K562 (cell line): ENCODE data around the gene CHERP. TPM values are rescaled to one million over a fixed set of nuclear protein-coding genes. Genes with fewer than 3 reads are reported as not detected.

Source experiments
- COPS2 ChIP-seq: fragments of 450-650 bp; conservative IDR thresholded peaks from 2 replicates; pipeline ENCODE4 v1.6.1; 2016; ENCODE audit warnings: mild to moderate bottlenecking, moderate library complexity
- ELF1 ChIP-seq: fragments of 200-800 bp; sonication (Bioruptor generic); IDR thresholded peaks from 2 replicates; pipeline ENCODE4 v1.6.1; 2016; ENCODE audit warnings: missing genetic modification characterization, missing compliant biosample characterization
- ILK ChIP-seq: fragments of 450-650 bp; IDR thresholded peaks from 2 replicates; pipeline ENCODE4 v1.6.1; 2016; ENCODE audit warnings: missing genetic modification characterization, low read depth, mild to moderate bottlenecking, missing compliant biosample characterization, moderate library complexity, borderline replicate concordance
- MAFF ChIP-seq: IDR thresholded peaks from 2 replicates; pipeline ENCODE4 v1.6.1; 2012; ENCODE audit warnings: low read length, improper control_type of control experiment
- MYC ChIP-seq, 2 experiments: fragments of 250-450 bp in 1 of 2; sonication (Bioruptor Pico) in 1 of 2; IDR thresholded peaks; 2 replicates each; pipeline versions ENCODE4 v1.5.1 to v1.6.1; 2012 to 2021; ENCODE audit warnings: low read depth in 2 of 2, borderline replicate concordance in 1 of 2, improper control_type of control experiment in 1 of 2, low read length in 1 of 2, mild to moderate bottlenecking in 1 of 2, moderate library complexity in 1 of 2
- PHB ChIP-seq: fragments of 250-450 bp; sonication (Bioruptor Pico); IDR thresholded peaks from 2 replicates; pipeline ENCODE4 v1.5.0; 2021
- RNF2 ChIP-seq: sonication (generic); IDR thresholded peaks from 2 replicates; pipeline ENCODE4 v1.6.1; 2016
- SMAD3 ChIP-seq: fragments of 450-650 bp; formaldehyde crosslinking; conservative IDR thresholded peaks from 2 replicates; pipeline ENCODE4 v1.4.0; 2020; ENCODE audit warnings: mild to moderate bottlenecking
- TARDBP ChIP-seq: fragments of 450-650 bp; IDR thresholded peaks from 2 replicates; pipeline ENCODE4 v1.6.1; 2016
- TBP ChIP-seq: optimal IDR thresholded peaks from 2 replicates; pipeline ENCODE3; 2011; ENCODE audit warnings: low read depth, low read length, improper control_type of control experiment
- ZNF146 ChIP-seq: IDR thresholded peaks from one replicate; pipeline ENCODE4 v1.6.1; 2018; ENCODE audit warnings: missing compliant biosample characterization; ENCODE audit not compliant: unreplicated experiment
- ZNF384 ChIP-seq: IDR thresholded peaks from 2 replicates; pipeline ENCODE4 v1.6.1; 2012; ENCODE audit warnings: low read depth, low read length, improper control_type of control experiment
- ZNF507 ChIP-seq: conservative IDR thresholded peaks from 2 replicates; pipeline ENCODE4 v1.6.1; 2017; ENCODE audit warnings: missing genetic modification characterization, missing compliant biosample characterization
- ZNF584 ChIP-seq: fragments of 200-800 bp; sonication (Bioruptor generic); IDR thresholded peaks from 2 replicates; pipeline ENCODE4 v1.6.1; 2016; ENCODE audit warnings: low read depth, mild to moderate bottlenecking, missing genetic modification characterization, missing compliant biosample characterization
- polyA plus RNA-seq, 8 experiments: library from polyadenylated mRNA; depleted of rRNA in 4 of 8; stranded (reverse) in 5 of 8; unstranded in 3 of 8; fragments of >200 nt; fragmentation: Nextera tagmentation in 2 of 8; fragmentation: Illumina TruSeq in 1 of 8; extraction: Ambion mirVana in 2 of 8; extraction: Trizol in 1 of 8; gene quantifications; 2 replicates each; pipeline versions ENCODE4 v1.2.1 to v1.2.3, GENCODE V29; 2011 to 2014; ENCODE audit warnings: inconsistent platforms in 1 of 8, missing spikeins in 1 of 8
- total RNA-seq, 7 experiments: library from RNA; depleted of rRNA in 6 of 7; stranded (reverse); fragments of >200 nt in 6 of 7; fragmentation: Illumina TruSeq in 2 of 7; extraction: Trizol in 2 of 7; gene quantifications; 2 replicates each; pipeline versions ENCODE4 v1.2.1 to v1.2.3, GENCODE V29; 2011 to 2021; ENCODE audit warnings: low replicate concordance in 1 of 7
- TF ChIP-seq, protein P1 (sequence below): fragments of 450-650 bp; formaldehyde crosslinking; IDR thresholded peaks from 2 replicates; pipeline ENCODE4 v1.4.0; 2022; ENCODE audit warnings: mild to moderate bottlenecking, moderate library complexity
- TF ChIP-seq, protein P2 (sequence below): IDR thresholded peaks from 3 replicates; pipeline ENCODE4 v1.6.1; 2011; ENCODE audit warnings: borderline replicate concordance, mild to moderate bottlenecking, moderate library complexity; ENCODE audit not compliant: insufficient read length; ENCODE audit errors: extremely low read depth
- TF ChIP-seq, protein P3 (sequence below): fragments of 250-450 bp; sonication (Bioruptor Pico); IDR thresholded peaks from 2 replicates; pipeline ENCODE4 v1.4.0; 2020; ENCODE audit warnings: mild to moderate bottlenecking, moderate library complexity
- TF ChIP-seq, protein P4 (sequence below): sonication (generic); formaldehyde crosslinking; IDR thresholded peaks from 2 replicates; pipeline ENCODE4 v1.9.0; 2022; ENCODE audit warnings: mild to moderate bottlenecking, missing genetic modification reagents
- TF ChIP-seq, protein P5 (sequence below): fragments of 450-650 bp; IDR thresholded peaks from one replicate; pipeline ENCODE4 v1.6.1; 2018; ENCODE audit warnings: mild to moderate bottlenecking, moderate library complexity; ENCODE audit not compliant: partially characterized antibody

CHERP gene
- total and polyA plus RNA-seq, 9 of the 15 experiments (the other 6 are each of a cell fraction or from before 2014, with no cell fraction given) = 0.60 to 85.1 (median 7.8) TPM

DNA sequence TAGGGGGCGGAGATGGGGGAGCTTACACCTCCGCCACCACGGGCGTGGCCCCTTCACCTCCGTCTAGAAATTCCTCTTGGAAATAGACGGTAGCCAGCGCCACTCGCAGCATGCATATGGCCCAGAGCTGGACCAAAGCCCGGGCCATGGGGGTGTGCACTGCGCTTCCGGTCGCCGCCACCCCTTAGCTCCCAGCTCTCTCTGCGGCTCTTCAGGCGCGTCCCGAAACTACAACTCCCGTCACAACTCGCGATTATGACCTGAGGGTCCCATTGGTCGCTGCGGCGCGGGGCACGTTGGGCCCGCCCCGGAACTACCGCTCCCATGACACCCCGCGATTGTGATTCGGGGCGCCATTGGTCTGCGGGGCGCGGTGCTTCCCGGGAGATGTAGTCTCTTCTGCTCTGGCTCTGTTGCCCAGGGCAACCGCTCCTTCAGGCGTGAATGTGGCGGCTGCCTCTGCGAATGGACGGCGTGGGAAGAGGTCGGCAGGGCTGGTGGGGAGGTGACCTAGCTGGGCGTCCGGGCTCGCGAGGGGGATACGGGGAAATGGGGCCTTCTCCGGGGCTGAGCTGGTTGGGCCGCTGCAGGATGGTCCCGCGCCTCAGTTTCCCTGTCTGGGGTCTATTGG is 46.1 kb downstream of the CHERP start, which contains the start of the genes C19orf44 and CALR3 (continued):
- TF ChIP-seq MAFF = no peak
- TF ChIP-seq, protein P1, sequence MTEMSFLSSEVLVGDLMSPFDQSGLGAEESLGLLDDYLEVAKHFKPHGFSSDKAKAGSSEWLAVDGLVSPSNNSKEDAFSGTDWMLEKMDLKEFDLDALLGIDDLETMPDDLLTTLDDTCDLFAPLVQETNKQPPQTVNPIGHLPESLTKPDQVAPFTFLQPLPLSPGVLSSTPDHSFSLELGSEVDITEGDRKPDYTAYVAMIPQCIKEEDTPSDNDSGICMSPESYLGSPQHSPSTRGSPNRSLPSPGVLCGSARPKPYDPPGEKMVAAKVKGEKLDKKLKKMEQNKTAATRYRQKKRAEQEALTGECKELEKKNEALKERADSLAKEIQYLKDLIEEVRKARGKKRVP (CRISPR knock-in tag) = 0 out of 2 replicates have a peak, but pooled peaks have one; percentile 21
- no peak for TF ChIP-seq ZNF146 (CRISPR knock-in tag)
- no peak for TF ChIP-seq ZNF384
- peak; percentile 76 for TF ChIP-seq MYC (IDR thresholded peaks at IDR 0.05; ENCODE audit: low read depth, low read length)
- no peak for TF ChIP-seq MYC (CRISPR knock-in tag; IDR thresholded peaks at IDR 0.05; ENCODE audit: borderline replicate concordance, low read depth)
- peak; percentile 63 for TF ChIP-seq TBP
- TF ChIP-seq COPS2 = no peak
- TF ChIP-seq, protein P2, sequence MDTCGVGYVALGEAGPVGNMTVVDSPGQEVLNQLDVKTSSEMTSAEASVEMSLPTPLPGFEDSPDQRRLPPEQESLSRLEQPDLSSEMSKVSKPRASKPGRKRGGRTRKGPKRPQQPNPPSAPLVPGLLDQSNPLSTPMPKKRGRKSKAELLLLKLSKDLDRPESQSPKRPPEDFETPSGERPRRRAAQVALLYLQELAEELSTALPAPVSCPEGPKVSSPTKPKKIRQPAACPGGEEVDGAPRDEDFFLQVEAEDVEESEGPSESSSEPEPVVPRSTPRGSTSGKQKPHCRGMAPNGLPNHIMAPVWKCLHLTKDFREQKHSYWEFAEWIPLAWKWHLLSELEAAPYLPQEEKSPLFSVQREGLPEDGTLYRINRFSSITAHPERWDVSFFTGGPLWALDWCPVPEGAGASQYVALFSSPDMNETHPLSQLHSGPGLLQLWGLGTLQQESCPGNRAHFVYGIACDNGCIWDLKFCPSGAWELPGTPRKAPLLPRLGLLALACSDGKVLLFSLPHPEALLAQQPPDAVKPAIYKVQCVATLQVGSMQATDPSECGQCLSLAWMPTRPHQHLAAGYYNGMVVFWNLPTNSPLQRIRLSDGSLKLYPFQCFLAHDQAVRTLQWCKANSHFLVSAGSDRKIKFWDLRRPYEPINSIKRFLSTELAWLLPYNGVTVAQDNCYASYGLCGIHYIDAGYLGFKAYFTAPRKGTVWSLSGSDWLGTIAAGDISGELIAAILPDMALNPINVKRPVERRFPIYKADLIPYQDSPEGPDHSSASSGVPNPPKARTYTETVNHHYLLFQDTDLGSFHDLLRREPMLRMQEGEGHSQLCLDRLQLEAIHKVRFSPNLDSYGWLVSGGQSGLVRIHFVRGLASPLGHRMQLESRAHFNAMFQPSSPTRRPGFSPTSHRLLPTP = no peak
- TF ChIP-seq ELF1 (tag) = peak; percentile 95
- TF ChIP-seq, protein P3, sequence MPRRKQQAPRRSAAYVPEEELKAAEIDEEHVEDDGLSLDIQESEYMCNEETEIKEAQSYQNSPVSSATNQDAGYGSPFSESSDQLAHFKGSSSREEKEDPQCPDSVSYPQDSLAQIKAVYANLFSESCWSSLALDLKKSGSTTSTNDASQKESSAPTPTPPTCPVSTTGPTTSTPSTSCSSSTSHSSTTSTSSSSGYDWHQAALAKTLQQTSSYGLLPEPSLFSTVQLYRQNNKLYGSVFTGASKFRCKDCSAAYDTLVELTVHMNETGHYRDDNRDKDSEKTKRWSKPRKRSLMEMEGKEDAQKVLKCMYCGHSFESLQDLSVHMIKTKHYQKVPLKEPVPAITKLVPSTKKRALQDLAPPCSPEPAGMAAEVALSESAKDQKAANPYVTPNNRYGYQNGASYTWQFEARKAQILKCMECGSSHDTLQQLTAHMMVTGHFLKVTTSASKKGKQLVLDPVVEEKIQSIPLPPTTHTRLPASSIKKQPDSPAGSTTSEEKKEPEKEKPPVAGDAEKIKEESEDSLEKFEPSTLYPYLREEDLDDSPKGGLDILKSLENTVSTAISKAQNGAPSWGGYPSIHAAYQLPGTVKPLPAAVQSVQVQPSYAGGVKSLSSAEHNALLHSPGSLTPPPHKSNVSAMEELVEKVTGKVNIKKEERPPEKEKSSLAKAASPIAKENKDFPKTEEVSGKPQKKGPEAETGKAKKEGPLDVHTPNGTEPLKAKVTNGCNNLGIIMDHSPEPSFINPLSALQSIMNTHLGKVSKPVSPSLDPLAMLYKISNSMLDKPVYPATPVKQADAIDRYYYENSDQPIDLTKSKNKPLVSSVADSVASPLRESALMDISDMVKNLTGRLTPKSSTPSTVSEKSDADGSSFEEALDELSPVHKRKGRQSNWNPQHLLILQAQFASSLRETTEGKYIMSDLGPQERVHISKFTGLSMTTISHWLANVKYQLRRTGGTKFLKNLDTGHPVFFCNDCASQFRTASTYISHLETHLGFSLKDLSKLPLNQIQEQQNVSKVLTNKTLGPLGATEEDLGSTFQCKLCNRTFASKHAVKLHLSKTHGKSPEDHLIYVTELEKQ = no peak
- no peak for TF ChIP-seq PHB (CRISPR knock-in tag)
- TF ChIP-seq, protein P4, sequence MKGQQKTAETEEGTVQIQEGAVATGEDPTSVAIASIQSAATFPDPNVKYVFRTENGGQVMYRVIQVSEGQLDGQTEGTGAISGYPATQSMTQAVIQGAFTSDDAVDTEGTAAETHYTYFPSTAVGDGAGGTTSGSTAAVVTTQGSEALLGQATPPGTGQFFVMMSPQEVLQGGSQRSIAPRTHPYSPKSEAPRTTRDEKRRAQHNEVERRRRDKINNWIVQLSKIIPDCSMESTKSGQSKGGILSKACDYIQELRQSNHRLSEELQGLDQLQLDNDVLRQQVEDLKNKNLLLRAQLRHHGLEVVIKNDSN (CRISPR knock-in tag) = peak; percentile 83
- TF ChIP-seq ZNF507 = no peak
- TF ChIP-seq RNF2 = 0 out of 2 replicates have a peak, but pooled peaks have one; percentile 34
- TF ChIP-seq ZNF584 (CRISPR knock-in tag) = peak; percentile 77; the same call in 1 of the 2 replicates
- no peak for TF ChIP-seq ILK (tag)
- no peak for TF ChIP-seq TARDBP
- TF ChIP-seq, protein P5, sequence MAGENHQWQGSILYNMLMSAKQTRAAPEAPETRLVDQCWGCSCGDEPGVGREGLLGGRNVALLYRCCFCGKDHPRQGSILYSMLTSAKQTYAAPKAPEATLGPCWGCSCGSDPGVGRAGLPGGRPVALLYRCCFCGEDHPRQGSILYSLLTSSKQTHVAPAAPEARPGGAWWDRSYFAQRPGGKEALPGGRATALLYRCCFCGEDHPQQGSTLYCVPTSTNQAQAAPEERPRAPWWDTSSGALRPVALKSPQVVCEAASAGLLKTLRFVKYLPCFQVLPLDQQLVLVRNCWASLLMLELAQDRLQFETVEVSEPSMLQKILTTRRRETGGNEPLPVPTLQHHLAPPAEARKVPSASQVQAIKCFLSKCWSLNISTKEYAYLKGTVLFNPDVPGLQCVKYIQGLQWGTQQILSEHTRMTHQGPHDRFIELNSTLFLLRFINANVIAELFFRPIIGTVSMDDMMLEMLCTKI = no peak
- TF ChIP-seq SMAD3 (CRISPR knock-in tag) = peak; percentile 44; the same call in 1 of the 2 replicates
